ENCODE results near the gene ATP6V0E2.
"Not testable (repeated sequence)": the region's sequence is repeated elsewhere in the genome, so short reads cannot be mapped to it uniquely, and the experiment has no call there.

The ATP6V0E2 gene

GRCh38 chr7:149873074-149873969 is at the start of gene ATP6V0E2:
TSS of gene ATP6V0E2 (plus strand) at chr7:149873969. CDS start at chr7:149874066, 97 bp downstream.
- peak; percentile 99 for DNase-seq (ENCODE audit: low spot score)

GRCh38 chr7:149824301-149824741 is 49.4 kb upstream of the ATP6V0E2 start:
- DNase-seq (ENCODE audit: low spot score): no peak

- no peak for DNase-seq (ENCODE audit: low spot score)
These were observed 48.8 kb upstream of the ATP6V0E2 start for GRCh38 chr7:149824748-149825566.

GRCh38 chr7:149825567-149826343 is 48.0 kb upstream of the ATP6V0E2 start:
- no peak for DNase-seq (ENCODE audit: low spot score)

GRCh38 chr7:149826344-149827088 is 47.3 kb upstream of the ATP6V0E2 start:
- DNase-seq (ENCODE audit: low spot score): no peak

- no peak for DNase-seq (ENCODE audit: low spot score)
These were observed 46.4 kb upstream of the ATP6V0E2 start for GRCh38 chr7:149827089-149827981.

- DNase-seq (ENCODE audit: low spot score): no peak
These were observed 45.1 kb upstream of the ATP6V0E2 start for GRCh38 chr7:149828357-149829309.

GRCh38 chr7:149830527-149830926 is 43.2 kb upstream of the ATP6V0E2 start:
- not testable (repeated sequence) for DNase-seq (ENCODE audit: low spot score)

- no peak for DNase-seq (ENCODE audit: low spot score)
These were observed 42.6 kb upstream of the ATP6V0E2 start for GRCh38 chr7:149830997-149831740.

- no peak for DNase-seq (ENCODE audit: low spot score)
These were observed 42.0 kb upstream of the ATP6V0E2 start for GRCh38 chr7:149831741-149832219.

- DNase-seq (ENCODE audit: low spot score): no peak
These were observed 41.3 kb upstream of the ATP6V0E2 start for GRCh38 chr7:149832332-149833041.

GRCh38 chr7:149833495-149834130 is 40.2 kb upstream of the ATP6V0E2 start:
- DNase-seq (ENCODE audit: low spot score): no peak

GRCh38 chr7:149834601-149835000 is 39.2 kb upstream of the ATP6V0E2 start:
- DNase-seq (ENCODE audit: low spot score): no peak

GRCh38 chr7:149836434-149836833 is 37.3 kb upstream of the ATP6V0E2 start:
- no peak for DNase-seq (ENCODE audit: low spot score)

- DNase-seq (ENCODE audit: low spot score): no peak
These were observed 36.1 kb upstream of the ATP6V0E2 start for GRCh38 chr7:149837564-149838223.

- DNase-seq (ENCODE audit: low spot score): peak; percentile 99
These were observed 35.4 kb upstream of the ATP6V0E2 start, which contains the start of gene ZNF862 for GRCh38 chr7:149838224-149838991. TSS of gene ZNF862 (plus strand) at chr7:149838375. CDS start at chr7:149838612, 237 bp downstream.
